ENCODE measurements around the gene AP2A1. TPM values are rescaled to one million over a fixed set of nuclear protein-coding genes. Genes with fewer than 3 reads are reported as not detected.

Gene AP2A1
- total and polyA plus RNA-seq, 9 of the 15 experiments (the other 6 are each of a cell fraction or from before 2014, with no cell fraction given): 0.55 to 150 (median 31.9) TPM

DNA sequence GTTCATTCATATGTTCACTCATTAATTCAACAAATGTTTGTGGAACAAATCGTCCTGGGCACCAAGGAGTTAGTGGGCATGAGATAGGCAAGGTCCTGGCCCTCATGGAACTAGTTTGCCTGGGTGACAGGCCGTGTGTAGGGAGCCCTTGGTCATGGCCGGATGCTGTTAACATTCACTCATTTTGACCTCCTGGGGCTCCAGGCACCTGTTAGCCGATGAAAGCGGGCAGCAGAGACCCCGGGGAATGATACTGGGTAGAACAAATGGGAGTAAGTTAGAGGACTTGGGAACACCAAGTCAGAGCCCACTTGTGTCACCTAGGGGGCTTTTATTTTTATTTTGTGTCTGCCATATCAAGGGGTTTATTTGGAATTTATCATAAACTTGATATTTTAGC, 57.9 kb downstream of the AP2A1 start:
- H3K36me3 ChIP-seq (ENCODE audit: control insufficient read depth, insufficient read depth, low read length): peaks cover 64% of the 10 kb centered on the region
- peaks cover 11 to 28% of the 10 kb centered on the region in 2 experiments for H3K4me1 ChIP-seq (replicated peaks in 1 of 2; ENCODE audit: control insufficient read depth in 2 of 2, insufficient read depth in 2 of 2, low read length in 2 of 2)
- 0 out of 2 replicates have a peak, but pooled peaks cover 3% of the 10 kb centered on the region for H4K20me1 ChIP-seq (replicated peaks; ENCODE audit: control insufficient read depth, insufficient read depth, low read length)
- no peak overlapping the region for H2AFZ ChIP-seq (ENCODE audit: low read depth, low read length)
- H3K27ac ChIP-seq (ENCODE audit: extremely low read depth, low read depth, low read length): no peak overlapping the region
- intact Hi-C loops (cut with micrococcal nuclease) (no loop called here), in situ Hi-C loops (cut with MboI) (no loop called here)
- peaks cover 39% of the 10 kb centered on the region for H3K79me2 ChIP-seq (ENCODE audit: control insufficient read depth, insufficient read depth, low read length)
- ATAC-seq (no peak), FAIRE-seq (no peak), DNase-seq (ENCODE audit: extremely low read depth in 1 of 4, low spot score in 3 of 4) (no peak)
- H3K27me3 ChIP-seq (ENCODE audit: control insufficient read depth in 2 of 2, insufficient read depth in 2 of 2, low read length in 2 of 2): no peaks in the 10 kb centered on the region
- no peaks in the 10 kb centered on the region for H3K9me3 ChIP-seq (replicated peaks; ENCODE audit: control insufficient read depth, insufficient read depth, low read depth, low read length)
- ChIA-PET POLR2A (interaction anchor here (1.2 to 1.3 kb wide), 2 partner anchors 10 to 26 kb away, joined by 4 to 5 read pairs; no protein-coding TSS in a partner anchor), CTCF (ENCODE audit: low intra/inter-chr PET ratio) (no interaction called here)
- no peak overlapping the region for H3K4me3 ChIP-seq
- H3K9me1 ChIP-seq (ENCODE audit: control insufficient read depth, insufficient read depth, low read length): no peaks in the 10 kb centered on the region
- no TSS peak for BruUV-seq (replicated peaks)
- no peak overlapping the region for H3K9ac ChIP-seq (ENCODE audit: insufficient read depth in 1 of 2, low read depth in 2 of 2, low read length in 2 of 2)
- TF ChIP-seq, protein P1, sequence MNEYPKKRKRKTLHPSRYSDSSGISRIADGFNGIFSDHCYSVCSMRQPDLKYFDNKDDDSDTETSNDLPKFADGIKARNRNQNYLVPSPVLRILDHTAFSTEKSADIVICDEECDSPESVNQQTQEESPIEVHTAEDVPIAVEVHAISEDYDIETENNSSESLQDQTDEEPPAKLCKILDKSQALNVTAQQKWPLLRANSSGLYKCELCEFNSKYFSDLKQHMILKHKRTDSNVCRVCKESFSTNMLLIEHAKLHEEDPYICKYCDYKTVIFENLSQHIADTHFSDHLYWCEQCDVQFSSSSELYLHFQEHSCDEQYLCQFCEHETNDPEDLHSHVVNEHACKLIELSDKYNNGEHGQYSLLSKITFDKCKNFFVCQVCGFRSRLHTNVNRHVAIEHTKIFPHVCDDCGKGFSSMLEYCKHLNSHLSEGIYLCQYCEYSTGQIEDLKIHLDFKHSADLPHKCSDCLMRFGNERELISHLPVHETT (CRISPR knock-in tag; conservative IDR thresholded peaks at IDR 0.05 in 1 of 2, IDR thresholded peaks at IDR 0.05 in 1 of 2): no peak
- TF ChIP-seq NR3C1 (CRISPR knock-in tag; IDR thresholded peaks at IDR 0.05) (no peak), SRSF9 (IDR thresholded peaks at IDR 0.05; ENCODE audit: borderline replicate concordance, low read depth, low read length) (no peak), MEIS2 (IDR thresholded peaks at IDR 0.05; ENCODE audit: partially characterized antibody) (no peak), BRD4 (IDR thresholded peaks at IDR 0.05) (no peak), NBN (IDR thresholded peaks at IDR 0.05; ENCODE audit: low read depth) (no peak)
- TF ChIP-seq, protein P2, sequence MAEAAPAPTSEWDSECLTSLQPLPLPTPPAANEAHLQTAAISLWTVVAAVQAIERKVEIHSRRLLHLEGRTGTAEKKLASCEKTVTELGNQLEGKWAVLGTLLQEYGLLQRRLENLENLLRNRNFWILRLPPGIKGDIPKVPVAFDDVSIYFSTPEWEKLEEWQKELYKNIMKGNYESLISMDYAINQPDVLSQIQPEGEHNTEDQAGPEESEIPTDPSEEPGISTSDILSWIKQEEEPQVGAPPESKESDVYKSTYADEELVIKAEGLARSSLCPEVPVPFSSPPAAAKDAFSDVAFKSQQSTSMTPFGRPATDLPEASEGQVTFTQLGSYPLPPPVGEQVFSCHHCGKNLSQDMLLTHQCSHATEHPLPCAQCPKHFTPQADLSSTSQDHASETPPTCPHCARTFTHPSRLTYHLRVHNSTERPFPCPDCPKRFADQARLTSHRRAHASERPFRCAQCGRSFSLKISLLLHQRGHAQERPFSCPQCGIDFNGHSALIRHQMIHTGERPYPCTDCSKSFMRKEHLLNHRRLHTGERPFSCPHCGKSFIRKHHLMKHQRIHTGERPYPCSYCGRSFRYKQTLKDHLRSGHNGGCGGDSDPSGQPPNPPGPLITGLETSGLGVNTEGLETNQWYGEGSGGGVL (CRISPR knock-in tag; IDR thresholded peaks at IDR 0.05): no peak
- TF ChIP-seq, protein P3, sequence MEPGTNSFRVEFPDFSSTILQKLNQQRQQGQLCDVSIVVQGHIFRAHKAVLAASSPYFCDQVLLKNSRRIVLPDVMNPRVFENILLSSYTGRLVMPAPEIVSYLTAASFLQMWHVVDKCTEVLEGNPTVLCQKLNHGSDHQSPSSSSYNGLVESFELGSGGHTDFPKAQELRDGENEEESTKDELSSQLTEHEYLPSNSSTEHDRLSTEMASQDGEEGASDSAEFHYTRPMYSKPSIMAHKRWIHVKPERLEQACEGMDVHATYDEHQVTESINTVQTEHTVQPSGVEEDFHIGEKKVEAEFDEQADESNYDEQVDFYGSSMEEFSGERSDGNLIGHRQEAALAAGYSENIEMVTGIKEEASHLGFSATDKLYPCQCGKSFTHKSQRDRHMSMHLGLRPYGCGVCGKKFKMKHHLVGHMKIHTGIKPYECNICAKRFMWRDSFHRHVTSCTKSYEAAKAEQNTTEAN (CRISPR knock-in tag; IDR thresholded peaks at IDR 0.05): no peak
- H3K4me2 ChIP-seq (ENCODE audit: insufficient read depth, low read length): no peak overlapping the region
- WGBS (ENCODE audit: insufficient coverage, low coverage, missing lambda C conversion rate): 80% methylated on average over 6 of the region's 6 CpGs
